ENCODE data around the gene TMEM61.

- TF ChIP-seq EZH2 (IDR thresholded peaks at IDR 0.05) (no peak), CTCF (IDR thresholded peaks at IDR 0.05) (no peak)
Measured at GRCh38 chr1:54962612-54963395, 17.6 kb upstream of the TMEM61 start.

Measured in neural progenitor cell (in vitro differentiated cells).